IPS DF 19.7 (cell line): ENCODE measurements around the gene TCEAL7.

Experiments
- DNase-seq: peaks from one replicate; pipeline ENCODE4 v3.0.0-alpha.2; 2013; ENCODE audit warnings: low read depth, low spot score

The TCEAL7 gene

GRCh38 chrX:103367502-103367901 lies 37.5 kb downstream of the TCEAL7 start:
- DNase-seq: no peak

GRCh38 chrX:103369479-103369878 lies 39.4 kb downstream of the TCEAL7 start:
- DNase-seq: no peak

DNA sequence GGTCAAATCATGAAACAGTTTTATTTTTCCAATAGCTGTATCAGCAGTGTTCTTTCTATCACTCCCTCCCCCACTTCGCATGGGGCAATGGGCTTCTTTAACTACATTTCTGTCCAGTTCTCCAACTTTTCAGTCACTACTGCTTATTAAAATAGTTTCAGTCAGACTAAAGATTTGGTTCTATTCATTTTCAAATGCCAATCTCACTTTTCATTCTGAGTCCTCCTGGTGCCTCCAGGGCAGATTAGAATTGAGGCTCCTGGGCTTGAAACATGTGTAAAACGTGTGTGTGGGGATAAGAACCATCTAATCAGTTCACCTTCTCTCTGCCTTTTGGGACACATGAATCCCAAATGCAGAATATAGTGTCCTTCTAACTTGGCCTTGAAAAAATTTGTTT lies 42.8 kb downstream of the TCEAL7 start:
- no peak for DNase-seq

DNA sequence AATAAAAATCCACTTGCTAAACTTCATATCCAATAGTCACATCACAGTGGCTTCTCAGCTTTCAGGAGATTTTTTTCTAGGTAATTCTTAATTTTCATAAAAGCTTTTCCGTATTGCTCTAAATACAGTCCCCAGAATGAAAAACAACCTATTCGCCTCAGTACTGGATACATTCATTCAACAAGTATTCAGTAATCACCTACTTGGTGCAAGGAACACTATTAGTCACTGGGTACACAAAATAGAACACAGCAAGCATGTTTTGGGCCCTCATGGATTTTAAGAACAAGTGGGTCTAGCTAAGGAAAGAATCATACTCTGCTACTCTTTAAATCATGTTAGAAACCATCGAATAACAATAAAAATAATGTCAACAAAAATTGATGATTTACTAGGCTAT lies 43.5 kb downstream of the TCEAL7 start:
- no peak for DNase-seq

DNA sequence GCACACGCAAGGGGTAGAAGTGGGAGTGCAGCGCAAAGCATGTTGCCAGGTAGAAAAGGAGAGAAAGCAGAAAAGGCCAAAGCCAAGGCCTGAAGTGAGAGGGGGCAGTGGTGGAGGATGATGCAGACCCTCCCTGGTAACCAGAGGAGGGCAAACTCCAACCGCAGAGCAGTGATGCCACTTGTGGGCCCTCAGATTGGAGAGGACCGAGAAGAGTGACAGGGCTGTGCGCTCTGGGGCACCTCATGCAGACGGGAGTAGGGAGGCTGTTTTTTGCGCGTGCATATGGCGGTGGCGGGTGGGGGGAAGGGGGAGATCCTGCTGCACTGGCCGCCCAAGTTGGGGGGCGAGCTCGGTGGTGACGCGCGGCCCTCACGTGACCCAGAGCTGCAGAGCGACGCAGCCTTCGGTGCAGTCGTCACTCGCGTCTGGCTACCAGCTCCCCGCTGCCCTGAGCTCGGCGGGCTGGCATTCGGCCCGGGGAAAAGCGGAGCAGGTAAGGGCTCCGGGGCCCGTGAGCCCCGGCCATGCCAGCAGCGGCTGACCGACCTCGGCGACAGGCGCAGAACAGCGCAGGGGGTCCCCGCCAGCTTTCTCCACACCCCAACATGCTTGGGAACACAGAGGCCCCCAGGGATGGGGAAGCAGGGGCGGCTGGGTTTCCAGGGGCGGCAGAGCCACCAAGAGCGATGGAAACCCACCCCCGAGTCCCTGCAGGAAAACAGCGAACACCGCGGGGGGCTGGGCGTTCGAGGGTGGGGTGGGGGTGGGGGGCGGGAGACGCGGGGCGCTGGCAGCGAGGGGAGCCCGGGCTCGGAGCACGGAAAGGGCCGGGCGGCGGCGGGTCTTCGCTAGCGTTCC lies 46.3 kb downstream of the TCEAL7 start, which contains the start of gene BEX3:
Gene BEX3 (plus strand): TSS at position 421 of the 861 bp plus-strand sequence. CDS start 984 bp downstream, outside the sequence.
- DNase-seq: peak; percentile 50

DNA sequence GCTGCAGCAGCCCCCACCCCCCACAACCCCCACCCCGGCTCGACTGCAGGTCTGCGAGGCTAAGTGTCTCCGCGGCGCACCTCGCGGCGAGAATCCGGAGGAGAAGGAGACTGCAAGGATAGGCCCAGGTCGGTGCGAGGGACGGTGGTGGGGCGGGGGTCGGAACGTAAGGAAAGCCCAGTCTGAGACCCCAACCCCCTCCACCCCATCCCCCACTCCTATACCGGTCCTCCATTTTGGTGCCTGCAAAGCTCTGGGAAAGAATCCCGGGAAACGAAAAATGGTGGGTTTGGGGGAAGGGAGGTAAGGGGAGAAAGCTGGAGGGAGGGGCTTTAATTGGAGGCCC lies 46.9 kb downstream of the TCEAL7 start:
- DNase-seq: no peak

DNA sequence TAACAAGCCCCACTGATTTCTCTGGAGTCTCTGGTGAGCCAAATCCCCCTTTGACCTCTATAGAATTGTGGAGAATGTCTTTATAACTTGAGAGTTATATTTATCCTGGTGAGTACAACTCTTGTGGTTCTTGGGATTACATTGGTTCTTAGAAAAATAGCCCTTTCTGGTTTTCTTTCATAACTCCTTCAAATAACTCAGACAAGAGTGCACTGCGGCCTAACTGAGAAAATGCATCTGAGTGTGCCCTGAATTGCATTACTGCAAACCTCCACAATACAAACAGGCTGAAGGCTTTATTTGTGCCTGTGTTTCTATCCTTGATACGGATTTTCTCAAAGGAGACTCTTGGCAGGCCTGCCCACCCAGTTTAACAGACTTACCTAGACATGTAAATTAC lies 49.0 kb downstream of the TCEAL7 start:
- DNase-seq: no peak
